RPMI7951 (cell line): ENCODE results near the gene SLC2A11. TPM values are rescaled to one million over a fixed set of nuclear protein-coding genes. Genes with fewer than 3 reads are reported as not detected.

Experiments
- DNase-seq: peaks from one replicate; pipeline ENCODE4 v3.0.0-alpha.2; 2012; ENCODE audit warnings: low read depth
- total RNA-seq: library from RNA; depleted of rRNA; stranded (reverse); fragments of >200 nt; shearing (Covaris generic); gene quantifications from 2 replicates; pipeline ENCODE4 v1.2.3, GENCODE V29; 2014

Gene SLC2A11
- total RNA-seq, 1 experiment from 2014 or later: 32.1 TPM

DNA sequence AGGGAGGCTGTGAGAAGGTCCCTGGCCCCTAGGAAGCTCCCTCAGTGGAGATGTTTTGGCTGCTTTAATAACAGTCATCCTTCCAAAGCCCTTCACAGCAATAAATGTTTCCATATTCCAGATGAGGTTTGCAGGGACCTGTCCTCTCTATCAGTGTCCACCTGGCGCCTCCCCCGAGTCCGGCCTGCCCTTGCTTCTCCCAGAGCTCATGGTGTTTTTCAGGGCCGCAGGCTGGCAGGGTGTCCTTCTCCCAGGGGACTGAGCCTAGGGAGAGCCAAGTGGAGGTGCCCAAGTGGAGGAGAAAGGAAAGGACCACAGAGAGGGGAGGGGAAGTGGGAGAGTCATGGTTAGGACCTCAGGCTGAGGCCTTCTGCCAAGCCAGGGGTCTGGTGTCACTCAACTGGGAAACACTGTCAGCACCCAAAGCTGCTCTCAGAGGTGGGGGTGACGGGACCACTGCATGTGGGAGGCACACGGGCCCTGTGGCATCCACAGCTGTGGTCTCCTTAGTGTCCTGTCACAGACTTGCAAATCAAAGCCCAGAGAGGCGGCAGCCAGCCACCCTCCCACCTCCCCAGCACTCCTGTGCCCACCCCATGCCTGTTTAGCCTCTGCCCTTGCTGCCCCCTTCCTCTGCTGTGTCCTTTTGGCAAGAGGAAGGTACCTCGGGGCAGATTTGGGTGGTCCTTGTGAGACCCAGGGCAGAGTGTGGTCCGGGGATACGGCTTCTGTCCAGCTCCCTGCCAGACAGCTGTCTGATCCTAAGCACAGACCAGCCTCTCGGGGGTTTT, 25.3 kb upstream of the SLC2A11 start:
- no peak for DNase-seq

DNA sequence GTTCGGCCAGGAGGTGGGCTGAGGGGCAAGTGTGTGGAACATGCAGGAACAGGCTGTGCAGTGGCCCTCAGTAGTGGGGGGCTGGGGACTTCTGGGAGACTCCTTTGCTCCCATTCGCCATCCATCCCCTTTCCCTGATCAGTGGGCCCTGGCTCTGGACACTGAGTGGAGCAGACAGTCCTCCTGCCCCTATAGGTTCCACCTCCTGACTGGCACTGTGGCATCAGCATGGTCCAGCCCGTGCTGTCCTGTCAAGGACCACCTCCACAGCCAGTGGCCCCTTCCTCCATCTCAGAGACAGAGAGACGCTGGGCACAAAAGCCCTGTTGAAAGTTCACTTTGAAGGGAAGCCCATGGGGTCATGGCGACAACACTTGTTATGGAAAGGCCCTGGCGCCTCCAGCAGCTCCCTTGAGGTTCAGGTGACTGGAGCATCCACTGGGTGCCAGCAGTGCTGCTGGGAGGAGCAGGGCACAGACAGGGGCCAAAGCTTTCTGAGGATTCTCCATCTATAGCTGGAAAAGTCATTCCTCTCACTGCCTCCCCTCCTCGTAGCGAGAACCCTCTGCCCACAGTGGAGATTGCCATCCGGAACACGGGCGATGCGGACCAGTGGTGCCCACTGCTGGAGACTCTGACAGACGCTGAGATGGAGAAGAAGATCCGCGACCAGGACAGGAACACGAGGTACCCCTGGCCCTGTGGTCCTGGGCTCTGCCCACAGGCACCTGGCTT, 24.5 kb upstream of the SLC2A11 start:
- no peak for DNase-seq

DNA sequence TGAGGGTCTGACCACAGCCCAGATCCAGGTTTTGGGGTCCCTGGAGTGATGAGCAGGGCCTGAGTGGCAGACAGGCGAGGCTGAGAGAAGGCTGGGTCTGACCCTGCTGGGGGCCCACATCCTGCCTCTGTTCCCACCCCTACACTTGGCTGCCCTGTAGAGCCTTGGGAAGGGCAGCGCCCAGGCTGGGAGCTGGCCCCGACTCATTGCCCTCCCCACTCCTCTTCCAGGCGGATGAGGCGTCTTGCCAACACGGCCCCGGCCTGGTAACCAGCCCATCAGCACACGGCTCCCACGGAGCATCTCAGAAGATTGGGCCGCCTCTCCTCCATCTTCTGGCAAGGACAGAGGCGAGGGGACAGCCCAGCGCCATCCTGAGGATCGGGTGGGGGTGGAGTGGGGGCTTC, 23.8 kb upstream of the SLC2A11 start:
- DNase-seq: no peak

DNA sequence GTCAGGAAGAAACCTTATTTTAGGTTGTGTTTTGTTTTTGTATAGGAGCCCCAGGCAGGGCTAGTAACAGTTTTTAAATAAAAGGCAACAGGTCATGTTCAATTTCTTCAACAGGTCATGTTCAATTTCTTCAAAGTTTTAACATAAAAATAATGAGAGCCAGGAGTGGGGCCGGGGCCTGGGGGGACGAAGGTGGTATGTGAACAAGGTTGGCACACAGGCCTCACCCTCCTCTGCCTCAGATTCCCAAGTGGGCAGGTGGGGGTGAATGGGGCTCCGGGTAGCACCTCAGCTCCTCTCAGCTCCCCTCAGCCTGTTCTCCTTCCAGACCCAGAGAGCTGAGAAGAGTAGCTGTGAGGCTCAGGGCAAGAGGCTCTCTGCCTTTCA, 23.3 kb upstream of the SLC2A11 start:
- DNase-seq: no peak

DNA sequence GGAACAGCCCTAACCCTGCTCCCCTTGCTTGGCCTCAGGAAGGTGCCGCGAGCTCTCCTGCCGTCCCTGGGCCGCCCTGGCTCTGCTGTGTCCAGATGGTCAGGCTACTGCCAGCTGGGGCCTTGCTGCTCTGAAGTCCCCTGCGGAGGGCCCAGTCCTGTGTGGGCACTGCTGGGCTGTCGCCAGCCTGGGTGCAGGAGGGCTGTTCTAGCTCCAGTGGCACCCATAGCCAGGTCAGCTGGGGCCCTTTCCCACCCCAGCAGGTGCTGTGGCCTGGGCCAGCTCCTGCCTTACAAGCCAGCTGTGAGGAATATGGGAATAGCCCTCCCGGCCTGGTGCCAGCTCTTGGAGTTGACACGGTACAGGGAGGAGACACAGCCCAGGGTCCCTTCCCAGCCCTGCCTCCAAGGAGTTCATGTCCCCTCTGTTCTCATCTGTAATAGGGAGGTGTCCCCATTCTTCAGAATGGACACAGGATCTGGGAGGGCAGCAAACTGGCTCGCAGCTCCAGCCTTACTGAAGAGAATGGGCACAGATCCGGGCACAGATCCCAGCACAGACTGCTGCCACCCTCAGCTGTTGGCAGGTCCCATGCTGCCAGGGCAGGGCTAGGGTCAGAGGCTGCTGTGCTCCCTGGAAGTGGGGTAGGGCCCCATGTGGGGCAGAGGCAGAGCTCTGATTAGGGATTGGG, 22.7 kb upstream of the SLC2A11 start:
- no peak for DNase-seq

DNA sequence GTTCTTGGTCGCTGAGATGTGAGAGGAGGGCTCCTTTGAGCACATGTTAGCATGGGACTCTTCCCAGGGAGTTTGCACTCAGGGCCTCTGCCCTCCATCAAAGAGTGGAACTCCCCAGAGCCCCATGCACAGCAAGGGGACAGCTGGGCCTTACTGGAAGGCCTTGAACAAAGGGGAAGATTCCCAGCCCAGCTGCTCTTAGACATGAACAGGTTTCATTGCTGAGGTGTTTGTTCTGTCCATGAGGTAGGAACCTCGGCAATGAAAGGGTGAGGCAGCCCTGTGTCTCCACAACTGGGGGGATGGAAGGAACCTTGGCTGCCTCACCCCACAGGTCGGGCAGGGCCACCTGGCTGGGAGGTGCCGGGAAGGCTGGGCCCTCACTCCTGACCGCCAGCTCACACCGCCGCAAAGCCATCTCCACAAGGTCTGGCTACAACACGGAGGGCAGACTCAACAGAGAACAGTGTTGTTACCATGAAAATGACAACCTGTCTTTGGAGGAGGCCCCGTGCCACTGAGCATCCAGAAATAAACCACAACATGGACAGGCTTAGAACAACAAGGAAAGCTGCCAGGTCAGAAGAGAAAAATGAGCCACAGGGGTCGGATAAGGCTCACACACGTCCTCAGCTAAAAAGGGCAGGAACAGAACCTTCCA, 22.1 kb upstream of the SLC2A11 start:
- no peak for DNase-seq

DNA sequence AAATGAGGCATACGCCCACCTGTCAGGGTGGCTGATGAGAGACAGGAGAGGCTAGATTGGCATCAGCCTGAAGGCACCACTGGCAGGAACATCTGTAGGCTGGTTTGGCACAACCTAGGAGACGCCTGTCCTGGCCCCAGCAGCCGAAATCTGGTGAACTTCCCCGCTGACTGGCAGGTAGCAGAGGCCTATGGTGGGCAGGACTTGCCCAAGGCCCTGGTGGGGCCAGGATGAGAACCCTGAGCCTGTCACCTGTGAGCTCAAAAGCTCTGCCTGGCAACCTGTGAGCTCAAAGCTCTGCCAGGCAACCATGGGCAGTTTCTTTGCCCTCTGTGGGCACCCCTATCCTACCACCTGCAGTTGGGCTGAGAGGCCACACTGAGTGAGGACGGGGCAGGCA, 21.4 kb upstream of the SLC2A11 start:
- DNase-seq: no peak

DNA sequence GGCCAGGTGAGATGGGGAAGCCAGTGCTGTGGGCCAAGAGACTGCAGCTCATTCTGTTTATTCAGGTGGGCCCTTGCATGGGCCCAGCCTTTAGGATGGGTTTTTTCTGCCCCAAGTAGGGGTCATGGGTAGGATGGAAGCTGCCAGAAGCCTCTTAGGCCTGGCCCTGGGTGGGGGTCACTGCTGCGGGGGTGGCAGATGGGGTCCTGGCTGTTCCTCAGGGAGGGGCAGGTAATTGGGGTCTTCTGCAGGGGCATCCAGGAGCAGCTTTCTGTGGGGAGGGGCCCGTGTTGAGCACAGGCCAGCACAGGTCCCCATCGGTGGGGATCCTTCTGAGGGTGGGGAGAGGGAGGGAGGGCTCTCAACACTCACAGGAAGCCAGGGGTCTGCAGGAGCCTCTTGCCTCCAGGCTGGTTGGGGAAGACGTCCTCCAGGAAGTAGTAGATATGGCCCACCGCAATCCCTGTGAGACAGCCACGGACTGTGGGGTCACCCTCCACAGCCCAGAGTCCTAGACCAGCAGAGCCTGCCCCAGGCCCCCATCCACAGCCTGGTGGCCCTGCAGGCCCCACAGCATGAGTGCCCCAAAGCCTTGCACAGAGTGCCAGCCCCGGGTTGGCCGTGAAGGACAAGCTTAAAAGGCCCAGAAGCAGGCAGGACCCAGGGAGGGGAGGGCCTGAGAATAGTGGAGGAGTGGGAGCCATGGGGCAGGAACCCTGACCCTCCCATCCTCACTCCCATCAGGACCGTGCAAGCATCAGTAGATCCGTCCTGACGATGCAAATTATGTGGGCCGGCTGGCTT, 20.8 kb upstream of the SLC2A11 start:
- no peak for DNase-seq

DNA sequence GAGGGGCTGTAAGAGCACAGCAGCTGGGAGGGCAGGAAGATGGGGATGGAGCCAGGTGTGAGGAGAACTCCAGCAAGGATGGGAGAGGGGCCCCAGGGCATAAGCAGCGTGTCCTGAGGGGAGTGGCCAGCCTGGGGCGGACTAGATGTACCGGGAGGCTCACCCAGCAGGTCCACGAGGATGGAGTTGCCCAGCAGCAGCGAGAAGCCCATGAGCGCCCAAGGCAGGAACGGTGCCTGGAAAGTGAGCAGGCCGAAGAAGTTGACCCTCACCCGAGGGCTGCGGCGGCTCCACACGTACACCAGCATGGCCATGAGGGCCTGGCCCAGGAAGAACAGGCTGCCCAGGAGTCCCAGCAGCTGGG, 20.2 kb upstream of the SLC2A11 start:
- no peak for DNase-seq

DNA sequence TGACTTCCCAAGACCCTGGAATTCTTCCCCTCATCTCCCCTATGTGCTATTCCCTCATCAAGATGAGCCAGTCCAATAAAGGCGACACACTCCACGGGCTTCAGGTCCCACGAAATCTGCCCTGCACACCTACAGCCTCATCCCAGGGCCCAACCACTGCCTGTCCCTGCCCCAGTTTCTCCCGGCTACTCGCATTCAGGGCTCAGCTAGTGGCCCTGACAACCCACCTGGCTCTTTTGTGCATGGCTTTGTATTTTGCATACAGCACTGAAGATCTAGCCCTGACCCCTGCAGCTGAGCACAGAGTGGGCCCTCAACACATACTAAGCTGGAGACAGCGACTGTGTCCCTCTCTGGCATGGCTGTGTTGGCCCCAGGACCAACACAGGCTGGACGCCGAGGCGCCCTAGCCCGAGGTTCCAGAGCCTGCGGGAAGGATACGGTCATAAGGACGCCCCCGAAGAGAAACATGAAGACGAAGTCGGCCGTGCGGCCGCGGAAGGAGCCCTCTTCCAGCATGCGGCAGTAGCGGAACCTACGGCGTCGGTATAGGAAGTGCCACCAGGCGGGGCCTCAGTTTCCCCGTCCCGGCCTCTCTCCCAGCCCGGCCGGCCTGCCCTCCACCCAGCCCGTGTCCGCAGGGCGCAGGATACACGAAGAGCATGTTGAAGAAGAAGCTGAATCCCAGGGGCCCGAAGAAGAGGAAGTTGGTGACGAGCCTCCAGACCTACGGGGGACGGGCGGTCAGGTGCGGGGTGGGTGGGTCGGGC, 19.6 kb upstream of the SLC2A11 start:
- DNase-seq: no peak

DNA sequence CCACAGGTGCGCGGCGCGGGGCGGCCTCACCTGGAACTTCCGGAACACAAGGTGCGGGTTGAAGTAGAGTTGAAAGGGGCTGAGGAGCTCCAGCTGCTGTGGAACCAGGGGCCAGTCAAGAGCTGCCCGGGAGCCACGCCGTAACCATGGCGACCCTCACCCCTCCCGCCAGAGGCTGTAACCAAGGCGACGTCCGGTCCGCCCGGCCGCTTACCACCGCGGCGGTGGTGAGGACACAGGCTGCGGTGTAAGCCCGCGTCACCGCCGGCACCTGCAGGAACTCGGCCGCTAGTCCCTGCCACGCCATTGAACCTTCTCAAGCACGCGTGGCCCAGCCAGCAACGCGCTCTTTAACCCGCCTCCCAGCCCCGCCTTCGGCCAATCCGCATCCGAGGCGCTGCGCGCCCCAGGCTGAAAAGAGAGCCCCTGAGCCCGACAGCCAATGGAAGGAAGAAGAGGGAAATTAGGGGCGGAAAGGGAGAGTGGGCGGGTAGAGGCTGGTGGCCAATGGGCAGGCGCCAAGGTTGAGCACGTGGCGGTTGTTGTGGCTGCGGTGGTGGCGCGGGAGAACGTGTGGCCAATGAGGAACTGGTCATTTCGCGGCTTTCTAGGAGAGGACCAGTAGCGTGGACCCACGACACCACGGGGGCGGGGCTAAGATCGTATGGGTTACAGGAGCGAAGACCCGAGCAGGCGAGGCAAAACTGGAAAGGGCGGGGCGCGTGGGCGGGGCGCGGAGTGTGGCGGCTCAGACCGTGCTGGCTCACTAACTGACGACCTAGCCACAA, 18.8 kb upstream of the SLC2A11 start, which contains the start of gene DERL3:
DERL3 (minus strand) TSS at position 326 of the 788 bp plus-strand sequence; CDS start at position 307, 19 bp downstream.
- peak; percentile 99 for DNase-seq

DNA sequence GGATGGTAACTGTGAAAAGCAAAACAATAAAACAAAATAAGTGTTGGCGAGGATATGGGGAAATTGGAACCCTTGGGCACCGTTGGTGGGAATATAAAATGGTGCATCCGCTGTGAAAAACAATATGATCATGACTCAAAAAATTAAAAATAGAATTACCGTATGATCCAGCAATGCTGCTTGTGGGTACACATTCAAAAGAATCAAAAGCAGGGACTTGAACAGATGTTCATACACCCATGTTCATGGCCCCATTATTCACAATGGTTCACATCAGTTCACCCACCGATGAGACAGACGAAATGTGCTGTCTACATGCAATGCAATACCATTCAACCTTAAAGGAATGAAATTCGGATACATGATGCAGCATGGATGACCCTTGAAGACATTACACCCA, 17.6 kb upstream of the SLC2A11 start:
- no peak for DNase-seq

DNA sequence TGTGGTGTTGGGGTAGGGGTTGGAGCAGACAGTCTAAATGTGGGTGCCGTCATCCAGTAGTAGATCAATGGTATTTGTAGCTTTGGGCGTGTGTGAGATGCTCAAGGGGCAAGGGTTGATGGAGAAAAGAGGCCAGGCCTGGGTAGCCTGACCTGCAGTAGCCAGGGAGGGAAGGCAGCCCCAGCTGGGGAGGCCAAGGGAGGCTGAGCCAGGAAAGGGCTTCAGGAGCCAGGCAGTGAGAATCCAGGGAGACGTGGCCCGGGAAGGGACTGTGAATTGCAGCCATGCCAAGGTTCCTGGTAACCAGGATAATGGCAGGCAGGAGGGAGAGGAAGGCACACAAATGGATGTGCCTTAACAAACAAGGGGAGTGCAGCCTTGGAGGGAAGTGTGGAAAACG, 16.4 kb upstream of the SLC2A11 start:
- no peak for DNase-seq

DNA sequence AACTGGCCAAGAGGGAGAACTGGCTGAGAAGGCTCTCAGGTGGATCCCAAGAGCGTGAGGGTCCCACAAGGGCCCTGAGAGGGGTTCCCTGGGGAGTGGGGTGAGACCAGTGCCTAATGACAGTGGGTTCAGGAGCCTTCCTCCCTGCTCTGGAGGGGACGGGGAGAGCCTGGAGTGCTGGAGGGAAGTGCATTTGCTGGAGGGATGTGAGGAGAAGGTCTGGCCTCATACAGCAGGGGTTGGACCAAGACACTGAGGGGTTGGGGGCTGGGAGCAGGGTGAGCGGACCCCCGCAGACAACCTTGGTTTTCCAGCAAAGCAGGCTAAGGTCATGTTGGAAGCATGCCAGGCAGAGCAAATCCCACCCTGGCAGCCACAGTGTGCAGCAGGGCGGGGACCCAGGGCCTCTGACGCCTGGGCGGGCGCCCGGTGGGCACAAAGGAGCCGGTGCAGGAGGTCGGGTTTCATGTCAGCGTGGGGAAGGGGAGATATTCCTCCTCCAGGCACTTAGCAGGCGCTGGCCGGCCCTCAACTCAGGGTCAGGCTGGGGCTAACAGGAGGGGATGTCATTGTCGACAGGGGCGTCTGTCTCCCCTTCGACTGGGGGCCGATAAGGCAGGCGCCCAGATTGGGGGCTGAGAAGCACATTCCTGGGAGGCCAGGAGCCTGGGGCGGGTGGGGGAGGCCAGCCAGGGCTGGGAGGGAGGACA, 15.8 kb upstream of the SLC2A11 start:
- DNase-seq: no peak

DNA sequence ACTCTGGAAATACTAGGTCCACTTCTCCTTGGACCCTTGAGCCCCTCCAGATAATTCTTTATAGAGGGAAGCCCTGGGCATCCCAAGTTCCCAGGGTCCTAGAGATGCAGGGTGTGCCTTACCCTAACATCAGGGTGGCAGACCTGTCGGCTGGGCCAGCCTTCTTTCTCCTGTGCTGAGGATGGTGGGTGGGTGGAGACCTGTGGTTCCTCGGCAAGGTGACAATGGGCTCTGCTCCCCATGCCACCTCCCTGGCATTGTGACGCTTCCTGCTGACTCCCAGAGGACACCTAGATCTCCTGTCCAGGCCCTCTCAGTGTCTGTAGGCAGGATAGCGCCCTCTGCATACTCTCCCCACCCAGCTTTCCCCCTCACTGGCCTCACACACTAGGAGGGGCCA, 15.1 kb upstream of the SLC2A11 start:
- DNase-seq: no peak

DNA sequence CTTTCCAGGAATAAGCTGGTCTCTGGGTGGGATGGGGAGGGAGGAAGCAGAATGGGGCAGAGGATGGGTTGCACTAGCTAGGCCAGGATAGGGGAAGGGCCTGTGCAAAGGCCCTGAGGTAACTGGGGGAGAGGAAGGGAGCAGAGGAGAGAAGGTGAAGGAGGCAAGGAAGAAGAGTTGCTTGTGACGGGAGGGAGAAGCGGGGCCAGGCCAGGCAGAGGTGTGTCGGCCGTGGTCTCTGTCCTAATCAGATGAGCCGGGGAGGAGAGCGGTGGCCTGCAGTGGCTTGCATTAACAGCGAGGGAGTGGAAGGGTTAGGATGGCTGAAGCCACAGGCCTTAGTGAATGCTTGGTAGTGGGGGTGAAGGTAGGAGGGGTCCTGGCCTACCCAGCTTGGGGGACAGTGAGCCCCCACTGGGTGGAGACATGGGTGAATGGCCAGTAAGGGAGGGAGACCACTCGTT, 12.9 kb upstream of the SLC2A11 start:
- no peak for DNase-seq

DNA sequence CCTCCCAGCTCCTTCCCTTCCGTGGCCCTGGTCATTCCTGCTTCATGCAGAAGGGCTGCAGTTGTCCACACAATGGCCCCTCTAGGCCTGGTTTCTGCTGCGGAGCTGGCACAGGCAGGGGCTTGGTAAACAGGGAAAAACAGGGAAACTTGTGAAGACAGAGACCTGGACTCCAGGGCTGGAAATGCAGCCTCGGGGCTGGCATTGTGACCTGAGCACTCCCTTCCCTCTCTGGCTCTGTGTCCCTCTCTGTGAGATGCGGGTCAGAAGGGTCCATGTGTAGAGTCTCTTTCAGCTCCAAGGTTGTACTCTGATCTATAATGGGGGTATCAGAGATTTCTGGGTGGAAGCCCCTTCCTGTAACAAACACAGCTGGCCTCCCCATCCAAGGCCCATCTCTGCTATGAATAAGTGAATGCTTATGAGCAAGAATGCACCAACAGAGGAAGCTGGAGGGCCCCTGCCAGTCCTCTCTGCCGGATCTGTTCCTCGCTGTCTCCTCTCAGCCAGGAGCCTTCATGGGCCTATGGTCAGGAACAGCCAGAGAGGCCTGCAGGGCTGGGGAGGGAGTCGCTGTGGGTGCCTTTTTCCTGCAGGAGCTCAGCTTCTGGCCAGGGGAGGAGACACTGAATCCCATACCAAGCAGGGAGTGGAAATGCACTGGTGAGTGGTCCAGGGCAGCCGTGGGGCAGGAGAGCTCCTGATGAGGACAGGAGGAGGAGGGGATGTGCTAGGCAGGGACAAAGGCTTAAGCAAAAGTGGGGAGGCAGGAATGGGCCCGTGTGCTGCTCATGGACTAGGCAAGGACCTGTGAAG, 12.2 kb upstream of the SLC2A11 start:
- DNase-seq: peak; percentile 46

DNA sequence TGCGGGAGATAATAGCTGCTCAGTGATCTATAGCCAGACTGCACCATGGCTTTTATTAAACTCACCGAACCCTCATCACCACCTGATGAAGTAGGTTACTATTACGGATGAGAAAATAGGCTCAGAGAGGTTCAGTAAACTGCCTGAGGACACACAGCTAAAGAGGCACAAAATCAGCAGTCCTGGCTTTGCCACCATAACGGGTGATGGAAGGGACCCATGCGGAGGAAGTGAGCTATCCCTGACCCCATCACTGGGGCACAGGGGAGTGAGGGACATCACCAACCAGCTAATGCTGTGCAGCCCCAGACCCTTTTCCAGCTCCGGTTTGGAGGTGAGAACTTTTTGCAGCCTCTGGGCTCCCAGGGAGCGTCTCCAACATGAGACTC, 11.6 kb upstream of the SLC2A11 start:
- DNase-seq: no peak
